Cardiac fibroblast (primary cell): Measurements from ENCODE around the gene BIK.

Source experiments
- DNase-seq, 2 donors: peaks; one replicate each; pipeline versions ENCODE4 v3.0.0 to v3.0.0-alpha.2; 2010; ENCODE audit warnings: low read depth in 2 of 2
- H3K4me3 ChIP-seq, 2 donors: replicated peaks in 1 of 2; 1 replicate in 1 of 2; 2 replicates in 1 of 2; pipeline ENCODE4 v1.5.1; 2011; ENCODE audit warnings: low read depth in 2 of 2, low read length in 2 of 2, mild to moderate bottlenecking in 2 of 2, moderate library complexity in 1 of 2
- TF ChIP-seq, protein P1 (sequence below): IDR thresholded peaks from one replicate; pipeline ENCODE4 v1.5.1; 2011; ENCODE audit warnings: low read depth, mild to moderate bottlenecking, low read length, inconsistent platforms

Gene BIK, protein sequence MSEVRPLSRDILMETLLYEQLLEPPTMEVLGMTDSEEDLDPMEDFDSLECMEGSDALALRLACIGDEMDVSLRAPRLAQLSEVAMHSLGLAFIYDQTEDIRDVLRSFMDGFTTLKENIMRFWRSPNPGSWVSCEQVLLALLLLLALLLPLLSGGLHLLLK

DNA sequence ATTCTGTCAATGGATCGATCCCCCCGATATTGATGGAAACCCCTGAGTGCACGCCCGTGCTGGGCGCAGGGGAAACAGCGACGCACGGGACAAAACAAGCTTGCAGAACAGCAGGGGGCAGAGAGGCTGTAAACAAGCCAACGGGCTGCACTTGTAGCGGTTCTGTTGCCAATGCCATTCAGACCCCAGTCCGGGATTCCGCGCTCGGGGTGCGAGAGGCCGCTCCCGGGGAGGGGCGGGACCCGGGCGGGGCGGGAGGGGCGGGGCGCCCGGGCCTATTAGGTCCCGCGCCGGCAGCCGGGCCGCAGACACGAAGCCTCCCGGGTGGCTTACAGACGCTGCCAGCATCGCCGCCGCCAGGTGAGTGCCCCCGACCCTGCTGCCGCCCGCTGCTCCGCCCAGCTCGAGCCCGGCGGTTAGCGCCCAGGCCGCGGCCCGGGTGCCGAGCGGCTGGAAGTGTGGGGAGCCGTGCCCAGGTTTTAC is at the start of gene BIK:
BIK (plus strand) TSS at position 307 of the 483 bp plus-strand sequence. CDS start 13,273 bp downstream, outside the sequence.
- TF ChIP-seq, protein P1, sequence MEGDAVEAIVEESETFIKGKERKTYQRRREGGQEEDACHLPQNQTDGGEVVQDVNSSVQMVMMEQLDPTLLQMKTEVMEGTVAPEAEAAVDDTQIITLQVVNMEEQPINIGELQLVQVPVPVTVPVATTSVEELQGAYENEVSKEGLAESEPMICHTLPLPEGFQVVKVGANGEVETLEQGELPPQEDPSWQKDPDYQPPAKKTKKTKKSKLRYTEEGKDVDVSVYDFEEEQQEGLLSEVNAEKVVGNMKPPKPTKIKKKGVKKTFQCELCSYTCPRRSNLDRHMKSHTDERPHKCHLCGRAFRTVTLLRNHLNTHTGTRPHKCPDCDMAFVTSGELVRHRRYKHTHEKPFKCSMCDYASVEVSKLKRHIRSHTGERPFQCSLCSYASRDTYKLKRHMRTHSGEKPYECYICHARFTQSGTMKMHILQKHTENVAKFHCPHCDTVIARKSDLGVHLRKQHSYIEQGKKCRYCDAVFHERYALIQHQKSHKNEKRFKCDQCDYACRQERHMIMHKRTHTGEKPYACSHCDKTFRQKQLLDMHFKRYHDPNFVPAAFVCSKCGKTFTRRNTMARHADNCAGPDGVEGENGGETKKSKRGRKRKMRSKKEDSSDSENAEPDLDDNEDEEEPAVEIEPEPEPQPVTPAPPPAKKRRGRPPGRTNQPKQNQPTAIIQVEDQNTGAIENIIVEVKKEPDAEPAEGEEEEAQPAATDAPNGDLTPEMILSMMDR: peak; percentile 32
- peak; percentile 31 to 35 for DNase-seq
- H3K4me3 ChIP-seq: peak within 1 kb of the TSS; percentile 43 to 45

DNA sequence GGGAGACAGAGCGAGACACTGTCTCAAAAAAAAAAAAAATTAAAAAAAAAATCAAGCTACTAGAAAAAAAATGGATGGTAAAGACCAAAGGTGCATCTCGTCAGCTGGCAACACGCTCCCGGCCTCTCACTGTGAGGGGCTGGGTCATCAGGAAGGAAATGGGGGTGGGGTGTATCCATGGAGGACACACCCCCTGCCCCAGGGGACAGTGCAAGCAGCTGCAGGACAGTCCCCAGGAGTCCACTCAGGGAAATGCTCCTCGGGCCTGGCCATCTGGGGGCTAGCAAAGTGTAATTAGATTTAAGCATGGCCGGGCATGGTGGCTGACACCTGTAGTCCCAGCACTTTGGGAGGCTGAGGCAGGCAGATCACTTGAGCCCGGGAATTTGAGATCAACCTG is 44.4 kb upstream of the BIK start:
- DNase-seq: no peak
- TF ChIP-seq, protein P1: no peak
- no peak overlapping the region for H3K4me3 ChIP-seq

DNA sequence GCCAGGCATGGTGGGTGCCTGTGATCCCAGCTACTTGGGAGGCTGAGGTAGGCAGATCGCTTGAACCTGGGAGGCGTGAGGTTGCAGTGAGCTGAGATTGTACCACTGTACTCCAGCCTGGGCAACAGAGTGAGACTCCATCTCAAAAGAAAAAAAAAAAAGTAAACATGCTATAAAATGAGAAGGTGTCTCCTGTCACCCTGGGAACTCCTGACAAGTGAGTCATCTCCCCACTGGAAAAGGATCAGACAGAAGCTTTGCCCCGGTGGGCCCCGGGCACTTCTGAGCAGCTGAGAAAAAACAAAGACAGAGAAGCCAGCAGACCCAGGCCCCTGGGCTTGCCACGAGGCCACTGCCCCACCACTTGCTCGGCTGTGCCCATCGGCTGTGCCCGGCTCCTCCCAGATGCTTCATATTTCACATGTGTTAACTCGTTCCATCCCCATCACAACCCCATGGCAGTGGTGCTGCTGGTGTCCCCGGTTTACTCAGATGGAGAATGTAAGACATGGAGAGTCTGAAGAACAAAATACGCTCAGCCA is 43.6 kb upstream of the BIK start:
- TF ChIP-seq, protein P1: no peak
- DNase-seq: peak in 1 of 2 donors; percentile 62
- no peak overlapping the region for H3K4me3 ChIP-seq

DNA sequence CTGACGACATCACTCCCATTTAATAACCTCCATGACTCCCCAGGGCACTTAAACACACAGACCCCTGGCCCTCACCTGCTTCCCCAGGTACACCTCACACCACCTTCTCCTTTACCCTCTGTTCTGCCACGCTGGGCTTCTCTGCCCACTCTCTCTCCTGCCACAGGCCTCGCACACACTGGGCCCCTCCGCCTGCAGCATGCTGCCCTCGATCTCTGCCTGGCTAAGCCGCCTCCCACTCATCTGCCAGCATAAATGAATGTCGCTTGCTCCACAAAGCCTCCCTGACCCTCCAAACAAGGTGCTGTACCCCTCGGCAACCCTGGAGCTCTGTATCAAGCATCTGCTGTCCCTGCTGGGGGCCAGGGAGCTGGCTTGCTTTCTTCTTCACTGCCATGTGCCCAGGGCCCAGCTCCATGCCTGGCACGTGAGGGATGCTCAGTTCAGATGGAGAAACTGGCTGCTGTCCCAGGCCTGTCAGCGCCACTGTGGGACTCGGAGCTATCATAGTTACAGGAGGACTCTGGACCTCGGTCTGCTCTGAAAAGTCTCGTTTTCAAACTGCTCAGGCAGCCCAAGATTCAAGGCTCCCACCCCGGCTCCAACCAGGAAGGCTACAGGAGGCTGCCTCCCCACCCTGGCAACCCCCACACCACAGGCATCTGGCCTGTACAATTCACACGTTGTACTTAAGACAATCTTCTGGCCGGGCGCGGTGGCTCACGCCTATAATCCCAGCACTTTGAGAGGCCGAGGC is 33.3 kb upstream of the BIK start:
- no peak overlapping the region for H3K4me3 ChIP-seq
- peak in 1 of 2 donors; percentile 28 for DNase-seq
- TF ChIP-seq, protein P1: no peak

DNA sequence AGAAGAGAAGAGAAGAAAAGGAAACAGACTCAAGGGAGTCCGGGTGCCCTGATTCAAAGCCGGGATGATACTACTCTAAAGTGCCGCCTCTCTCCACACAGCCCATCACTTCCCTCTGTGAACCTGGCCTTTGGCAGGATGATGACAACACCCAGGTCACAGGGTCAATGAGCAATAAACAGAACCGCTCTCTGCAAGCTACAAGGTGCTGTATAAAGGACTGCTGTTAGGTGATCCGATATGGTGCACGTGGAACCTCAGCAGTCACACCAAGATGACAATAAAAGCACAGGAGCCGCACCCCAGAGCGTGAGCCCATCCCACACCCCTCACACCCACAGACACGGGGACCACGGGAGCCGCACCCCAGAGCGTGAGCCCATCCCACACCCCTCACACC is 32.0 kb upstream of the BIK start:
- no peak for DNase-seq
- no peak overlapping the region for H3K4me3 ChIP-seq
- TF ChIP-seq, protein P1: no peak

DNA sequence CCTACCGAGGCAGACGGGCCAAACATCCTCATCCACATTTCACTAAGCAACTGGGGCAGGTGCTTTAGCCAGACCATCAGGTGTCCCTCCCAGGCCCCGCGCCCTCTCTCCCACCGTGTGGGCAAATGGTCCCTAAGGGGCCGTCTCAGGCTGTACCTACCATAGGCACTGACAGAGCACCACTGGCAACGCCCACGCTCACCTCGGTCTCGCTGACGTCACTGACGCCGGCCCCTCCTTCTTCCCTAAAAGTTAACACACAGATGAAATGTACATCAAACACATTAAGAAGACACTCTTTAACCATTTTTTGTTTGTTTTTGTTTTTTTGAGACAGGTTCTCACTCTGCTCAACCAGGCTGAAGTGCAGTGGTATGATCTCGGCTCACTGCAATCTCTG is 30.8 kb upstream of the BIK start:
- no peak overlapping the region for H3K4me3 ChIP-seq
- DNase-seq: no peak
- TF ChIP-seq, protein P1: no peak
